T-cell (primary cell): ENCODE measurements around the gene CSGALNACT2. TPM values are rescaled to one million over a fixed set of nuclear protein-coding genes. Genes with fewer than 3 reads are reported as not detected.

ENCODE experiments used
- ATAC-seq, 4 experiments: fragments of 200-7000 bp in 3 of 4; fragments of 150-1000 bp in 1 of 4; cut with Tn5 transposase; replicated peaks in 1 of 4; 1 replicate in 3 of 4; 2 replicates in 1 of 4; pipeline ENCODE4 v1.10.0; 2021; ENCODE audit warnings: moderate library complexity in 3 of 4, mild to moderate bottlenecking in 2 of 4, moderate number of reproducible peaks in 1 of 4
- CTCF ChIA-PET, 2 donors: fragments of 300-600 bp; sonication (Branson Sonifier 250); formaldehyde crosslinking; loops; one replicate each; lab custom pipeline; 2022; ENCODE audit warnings: antibody characterized with exemption in 2 of 2; lab: Charles Lee
- POLR2A ChIA-PET, 2 donors: fragments of 300-600 bp; sonication (Branson Sonifier 250); formaldehyde crosslinking; loops; one replicate each; lab custom pipeline; 2022; ENCODE audit warnings: antibody characterized with exemption in 2 of 2; lab: Charles Lee
- DNase-seq, 35 experiments: peaks; one replicate each; pipeline versions ENCODE4 v3.0.0 to v3.0.0-alpha.2; 2013 to 2023
- H3K27ac ChIP-seq: one replicate; pipeline ENCODE4 v1.5.1; 2013; ENCODE audit warnings: low read length
- H3K27me3 ChIP-seq, 2 experiments: replicated peaks in 1 of 2; 1 replicate in 1 of 2; 2 replicates in 1 of 2; pipeline versions ENCODE4 v1.6.1 to v1.7.0; 2013; ENCODE audit warnings: low read length in 1 of 2, mixed read lengths in 1 of 2; ENCODE audit not compliant: control insufficient read depth in 2 of 2, insufficient read depth in 2 of 2; ENCODE audit errors: extremely low read depth in 1 of 2
- H3K36me3 ChIP-seq, 2 donors: 1 replicate in 1 of 2; 2 replicates in 1 of 2; pipeline versions ENCODE4 v1.6.1 to v1.7.0; 2013; ENCODE audit warnings: low read length in 1 of 2; ENCODE audit not compliant: control insufficient read depth in 2 of 2, insufficient read depth in 1 of 2; ENCODE audit errors: extremely low read depth in 1 of 2
- H3K4me1 ChIP-seq, 2 experiments: 1 replicate in 1 of 2; 2 replicates in 1 of 2; pipeline versions ENCODE4 v1.6.1 to v1.7.0; 2013; ENCODE audit warnings: low read length in 2 of 2, mixed read lengths in 1 of 2; ENCODE audit not compliant: insufficient read depth in 2 of 2, control insufficient read depth in 1 of 2; ENCODE audit errors: extremely low read depth in 1 of 2
- H3K4me3 ChIP-seq, 2 donors: 1 replicate in 1 of 2; 2 replicates in 1 of 2; pipeline versions ENCODE4 v1.5.1 to v1.7.0; 2013; ENCODE audit warnings: mild to moderate bottlenecking in 2 of 2, low read length in 1 of 2, moderate library complexity in 1 of 2; ENCODE audit not compliant: control insufficient read depth in 1 of 2; ENCODE audit errors: extremely low read depth in 1 of 2
- H3K9me3 ChIP-seq: 2 replicates; pipeline ENCODE4 v1.7.0; 2013
- H3K27ac Mint-ChIP-seq, 2 donors: one replicate each; pipeline ENCODE4 v1.8.0; 2020 to 2021; ENCODE audit warnings: mild to moderate bottlenecking in 2 of 2, mixed read lengths in 2 of 2
- H3K27me3 Mint-ChIP-seq, 2 donors: one replicate each; pipeline ENCODE4 v1.8.0; 2021 to 2022; ENCODE audit warnings: mixed read lengths in 2 of 2
- H3K36me3 Mint-ChIP-seq: one replicate; pipeline ENCODE4 v1.8.0; 2021; ENCODE audit warnings: mixed read lengths
- H3K4me1 Mint-ChIP-seq, 3 donors: one replicate each; pipeline ENCODE4 v1.8.0; 2020 to 2022; ENCODE audit warnings: mixed read lengths in 3 of 3, mild to moderate bottlenecking in 1 of 3
- H3K4me3 Mint-ChIP-seq, 3 donors: one replicate each; pipeline ENCODE4 v1.8.0; 2020 to 2022; ENCODE audit warnings: mild to moderate bottlenecking in 3 of 3, mixed read lengths in 3 of 3, moderate library complexity in 3 of 3
- H3K9me3 Mint-ChIP-seq, 3 donors: one replicate each; pipeline ENCODE4 v1.8.0; 2020 to 2022; ENCODE audit warnings: mixed read lengths in 3 of 3
- WGBS: methylation state at CpG from one replicate; pipeline ENCODE4 v1.1.5; 2013; ENCODE audit warnings: missing lambda C conversion rate; ENCODE audit not compliant: insufficient coverage; 5-methylcytosine and 5-hydroxymethylcytosine counted together
- total RNA-seq, 35 experiments: library from RNA in 6 of 35; stranded (reverse) in 6 of 35; fragments of 120-200 nt in 1 of 35; gene quantifications; one replicate each; pipeline versions ENCODE4 v1.2.1 to v1.2.4 and lab custom pipeline; 2013 to 2026

CSGALNACT2 gene
- total RNA-seq, 5 donors from 2014 or later (not counting 1 experiment from before 2014, with no cell fraction given), result 36.5 to 46.1 (median 41.9) TPM

DNA sequence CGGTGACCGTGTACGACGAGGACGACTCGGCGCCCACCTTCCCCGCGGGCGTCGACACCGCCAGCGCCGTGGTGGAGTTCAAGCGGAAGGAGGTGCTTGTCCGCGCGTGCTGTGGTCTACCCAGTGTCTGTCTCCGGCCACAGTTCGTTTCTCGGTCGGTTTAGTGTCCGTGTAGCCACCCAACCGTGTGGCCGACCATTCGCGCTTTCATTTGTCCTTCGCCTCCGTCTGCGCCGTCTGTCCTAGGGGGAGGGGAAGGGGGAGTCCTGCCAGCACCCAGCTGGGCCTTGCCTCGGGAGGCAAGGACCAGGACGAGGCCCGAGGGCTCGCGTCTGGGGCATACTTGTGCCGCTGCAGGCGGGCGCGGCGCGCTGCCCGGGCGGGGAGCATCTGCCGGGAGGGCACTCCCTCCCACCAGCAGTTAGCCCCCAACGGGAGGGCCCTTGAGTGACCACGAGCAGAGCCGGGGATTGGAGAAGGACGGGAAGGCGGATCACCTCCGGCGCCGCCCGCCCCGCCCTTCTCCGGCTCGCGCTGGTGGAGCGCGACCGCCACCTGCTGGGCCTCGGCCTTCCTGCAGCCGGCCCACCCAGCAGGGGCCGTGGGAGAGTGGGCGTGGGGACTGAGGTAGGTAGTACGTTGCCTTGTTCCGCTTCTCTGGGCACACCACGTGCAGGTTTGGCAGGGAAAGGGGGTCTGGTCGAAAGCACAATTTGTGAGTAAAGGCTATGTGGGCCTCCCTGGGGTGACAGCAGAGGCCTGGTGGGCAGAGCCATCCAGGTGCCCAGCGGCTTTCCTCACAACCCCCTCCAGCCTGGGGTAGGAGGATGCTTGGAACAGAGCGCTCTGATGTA lies 32.9 kb upstream of the CSGALNACT2 start:
- Histone ChIP-seq H3K4me1 (peaks cover 2 to 24% of the 10 kb centered on the region in 2 experiments), H3K9me3 (no peaks in the 10 kb centered on the region), H3K36me3 (no peaks in the 10 kb centered on the region), H3K4me3 (peak overlapping the region; percentile 58 to 69), H3K27me3 (peaks cover 0 to 47% of the 10 kb centered on the region in 2 experiments), H3K27ac (no peak overlapping the region)
- POLR2A ChIA-PET, result interaction anchor here in 1 of 2 donors (0.5 kb wide), 1 partner anchor 339 kb away, joined by 4 read pairs; no protein-coding TSS in a partner anchor
- CTCF ChIA-PET, result interaction anchor here in 1 of 2 donors (0.8 kb wide), 1 partner anchor 351 kb away, joined by 3 read pairs; no protein-coding TSS in a partner anchor
- 1% methylated on average over 61 of the region's 71 CpGs for WGBS
- peak; percentile 38 to 85 (median 66) for DNase-seq
- Mint-ChIP-seq H3K9me3 (no peaks in the 10 kb centered on the region), H3K27ac (no peak overlapping the region), H3K36me3 (no peaks in the 10 kb centered on the region), H3K4me3 (peak overlapping the region; percentile 70 to 76 (median 74)), H3K4me1 (peaks cover 0 to 8% (median 3%) of the 10 kb centered on the region in 3 donors), H3K27me3 (peaks cover 21 to 24% of the 10 kb centered on the region in 2 donors)
- ATAC-seq, result peak; percentile 91 to 95 (median 92)

DNA sequence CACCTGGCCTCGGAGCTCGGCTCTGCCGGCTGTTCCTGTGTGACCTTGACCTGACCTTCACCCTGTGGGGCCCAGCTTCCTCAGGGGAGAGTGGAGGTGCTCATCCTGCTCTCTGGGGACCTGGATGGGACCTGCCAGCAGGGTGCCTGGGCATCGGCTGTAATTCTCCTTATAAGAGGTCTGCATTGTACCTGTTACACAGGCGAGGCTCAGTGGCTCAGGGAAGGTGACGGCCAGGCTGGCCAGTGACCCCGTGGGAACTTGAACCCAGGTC lies 32.4 kb upstream of the CSGALNACT2 start:
- ATAC-seq (no peak), DNase-seq (no peak)
- no peaks in the 10 kb centered on the region for H3K36me3 ChIP-seq
- H3K9me3 Mint-ChIP-seq, result no peaks in the 10 kb centered on the region
- H3K9me3 ChIP-seq, result no peaks in the 10 kb centered on the region
- H3K27ac ChIP-seq, result no peak overlapping the region
- ChIA-PET POLR2A (interaction anchor here in 1 of 2 donors (0.5 kb wide), 1 partner anchor 339 kb away, joined by 4 read pairs; no protein-coding TSS in a partner anchor), CTCF (no interaction called here)
- peaks cover 2 to 24% of the 10 kb centered on the region in 2 experiments for H3K4me1 ChIP-seq
- H3K36me3 Mint-ChIP-seq, result no peaks in the 10 kb centered on the region
- H3K4me3 ChIP-seq, result no peak overlapping the region
- peaks cover 0 to 8% (median 3%) of the 10 kb centered on the region in 3 donors for H3K4me1 Mint-ChIP-seq
- no peak overlapping the region for H3K27ac Mint-ChIP-seq
- peaks cover 21 to 24% of the 10 kb centered on the region in 2 donors for H3K27me3 Mint-ChIP-seq
- H3K4me3 Mint-ChIP-seq, result peak overlapping the region in 2 of 3 donors; percentile 31 to 76
- 38% methylated on average over 6 of the region's 7 CpGs for WGBS
- H3K27me3 ChIP-seq, result peaks cover 0 to 44% of the 10 kb centered on the region in 2 experiments

GRCh38 chr10:43106256-43107091 lies 31.8 kb upstream of the CSGALNACT2 start:
- Mint-ChIP-seq H3K4me3 (peak overlapping the region in 1 of 3 donors; percentile 76), H3K27ac (no peak overlapping the region), H3K36me3 (no peaks in the 10 kb centered on the region), H3K9me3 (no peaks in the 10 kb centered on the region), H3K4me1 (peaks cover 0 to 8% (median 3%) of the 10 kb centered on the region in 3 donors), H3K27me3 (peaks cover 20 to 23% of the 10 kb centered on the region in 2 donors)
- Histone ChIP-seq H3K4me3 (no peak overlapping the region), H3K9me3 (no peaks in the 10 kb centered on the region), H3K27ac (no peak overlapping the region), H3K4me1 (peaks cover 2 to 24% of the 10 kb centered on the region in 2 experiments), H3K27me3 (peaks cover 0 to 41% of the 10 kb centered on the region in 2 experiments), H3K36me3 (no peaks in the 10 kb centered on the region)
- ATAC-seq (no peak), DNase-seq (no peak)
- 90% methylated on average over 26 of the region's 28 CpGs for WGBS
- POLR2A ChIA-PET, result no interaction called here
- CTCF ChIA-PET, result no interaction called here

DNA sequence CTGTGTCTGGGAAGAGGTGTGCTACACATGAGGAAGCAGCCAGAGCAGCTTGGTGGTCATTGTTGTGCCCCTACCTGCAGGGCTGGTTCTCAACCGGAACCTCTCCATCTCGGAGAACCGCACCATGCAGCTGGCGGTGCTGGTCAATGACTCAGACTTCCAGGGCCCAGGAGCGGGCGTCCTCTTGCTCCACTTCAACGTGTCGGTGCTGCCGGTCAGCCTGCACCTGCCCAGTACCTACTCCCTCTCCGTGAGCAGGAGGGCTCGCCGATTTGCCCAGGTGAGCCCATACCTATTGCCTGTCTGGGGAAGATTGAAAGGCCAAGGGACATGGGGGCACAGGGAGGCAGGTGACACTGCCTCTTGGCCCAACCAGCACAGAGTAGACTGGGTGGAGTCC lies 29.3 kb upstream of the CSGALNACT2 start:
- no peak for ATAC-seq
- Histone ChIP-seq H3K36me3 (no peaks in the 10 kb centered on the region), H3K4me1 (peaks cover 2 to 24% of the 10 kb centered on the region in 2 experiments), H3K27ac (no peak overlapping the region), H3K9me3 (no peaks in the 10 kb centered on the region), H3K4me3 (no peak overlapping the region), H3K27me3 (peaks cover 0 to 20% of the 10 kb centered on the region in 2 experiments)
- H3K27me3 Mint-ChIP-seq, result peaks cover under 1 to 2% of the 10 kb centered on the region in 2 donors
- ChIA-PET CTCF (interaction anchor here in 1 of 2 donors (0.5 kb wide), 1 partner anchor 155 kb away, joined by 8 read pairs; no protein-coding TSS in a partner anchor), POLR2A (no interaction called here)
- H3K27ac Mint-ChIP-seq, result no peak overlapping the region
- DNase-seq, result no peak
- H3K36me3 Mint-ChIP-seq, result no peaks in the 10 kb centered on the region
- H3K9me3 Mint-ChIP-seq, result no peaks in the 10 kb centered on the region
- 88% methylated on average over 12 of the region's 12 CpGs for WGBS
- peaks cover 0 to 8% (median 3%) of the 10 kb centered on the region in 3 donors for H3K4me1 Mint-ChIP-seq
- H3K4me3 Mint-ChIP-seq, result no peak overlapping the region

DNA sequence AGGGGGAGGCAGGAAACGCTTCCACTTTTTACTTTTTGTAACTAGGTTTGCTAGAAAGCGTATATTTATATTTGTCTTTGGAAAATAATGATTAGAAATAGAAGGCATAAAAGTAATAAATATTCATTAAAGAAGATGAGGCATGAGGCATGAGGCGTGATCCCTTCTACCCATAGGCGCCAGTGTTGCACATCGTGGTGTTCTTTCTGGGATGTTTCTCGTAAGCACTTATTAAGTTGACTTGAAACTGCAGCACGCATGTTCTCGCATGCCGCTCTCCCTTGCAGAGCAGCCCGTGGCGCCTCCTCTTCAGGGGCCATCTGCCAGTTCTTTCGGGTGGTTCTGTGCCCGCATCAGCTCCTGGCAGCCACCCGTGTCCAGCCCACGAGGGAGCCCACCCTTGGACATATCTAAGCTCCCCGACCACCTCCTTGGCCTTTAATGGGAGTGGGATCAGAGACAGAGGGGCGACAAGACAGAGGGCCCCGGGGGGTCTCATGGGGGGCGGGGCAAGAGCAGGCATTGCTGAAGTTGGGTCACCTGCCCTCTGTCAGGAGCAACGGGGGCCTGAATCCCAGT lies 28.5 kb upstream of the CSGALNACT2 start:
- no peak for DNase-seq
- ChIA-PET CTCF (interaction anchor here in 1 of 2 donors (0.5 kb wide), 1 partner anchor 154 kb away, joined by 8 read pairs; no protein-coding TSS in a partner anchor), POLR2A (no interaction called here)
- WGBS, result 77% methylated on average over 18 of the region's 20 CpGs
- no peaks in the 10 kb centered on the region for H3K9me3 ChIP-seq
- peaks cover 0 to 12% of the 10 kb centered on the region in 2 experiments for H3K27me3 ChIP-seq
- no peak for ATAC-seq
- no peak overlapping the region for H3K4me3 ChIP-seq
- Mint-ChIP-seq H3K4me1 (peaks cover 0 to 8% (median 3%) of the 10 kb centered on the region in 3 donors), H3K4me3 (no peak overlapping the region), H3K27me3 (peaks cover 0 to 2% of the 10 kb centered on the region in 2 donors), H3K9me3 (no peaks in the 10 kb centered on the region), H3K27ac (no peak overlapping the region), H3K36me3 (no peaks in the 10 kb centered on the region)
- peaks cover 2 to 18% of the 10 kb centered on the region in 2 experiments for H3K4me1 ChIP-seq
- no peak overlapping the region for H3K27ac ChIP-seq
- H3K36me3 ChIP-seq, result no peaks in the 10 kb centered on the region
